ENCODE data around the gene ANKZF1. TPM values are rescaled to one million over a fixed set of nuclear protein-coding genes. Genes with fewer than 3 reads are reported as not detected.

Gene ANKZF1
- total RNA-seq, 1 donor from 2014 or later, result 44.8 TPM

DNA sequence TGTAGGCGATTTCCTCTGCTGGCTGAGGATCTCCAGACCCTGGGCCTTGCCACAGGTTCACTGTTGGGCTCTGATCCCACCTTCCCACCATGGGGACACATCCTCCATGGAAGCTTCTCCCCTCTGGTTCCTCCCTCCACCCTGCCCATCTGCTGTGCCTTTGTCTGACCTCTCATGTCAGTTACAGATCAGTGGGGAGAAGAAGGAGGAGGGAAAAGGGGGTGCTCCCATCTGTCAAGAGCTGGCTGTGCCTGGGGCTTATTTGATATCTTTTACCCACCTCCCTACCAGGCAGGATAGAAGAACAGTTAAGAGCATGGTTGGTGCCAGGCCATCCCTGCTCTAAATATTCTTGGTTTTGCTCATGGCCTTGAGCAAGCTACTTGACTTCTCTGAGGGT, 37.3 kb downstream of the ANKZF1 start:
- Mint-ChIP-seq H3K36me3 (ENCODE audit: unreplicated experiment) (no peaks in the 10 kb centered on the region), H3K27ac (ENCODE audit: unreplicated experiment) (no peak overlapping the region), H3K9me3 (ENCODE audit: unreplicated experiment) (no peaks in the 10 kb centered on the region), H3K4me3 (ENCODE audit: unreplicated experiment) (no peak overlapping the region), H3K4me1 (ENCODE audit: unreplicated experiment) (no peaks in the 10 kb centered on the region), H3K27me3 (ENCODE audit: unreplicated experiment) (peaks cover 8% of the 10 kb centered on the region)
- TF ChIP-seq, protein P1, sequence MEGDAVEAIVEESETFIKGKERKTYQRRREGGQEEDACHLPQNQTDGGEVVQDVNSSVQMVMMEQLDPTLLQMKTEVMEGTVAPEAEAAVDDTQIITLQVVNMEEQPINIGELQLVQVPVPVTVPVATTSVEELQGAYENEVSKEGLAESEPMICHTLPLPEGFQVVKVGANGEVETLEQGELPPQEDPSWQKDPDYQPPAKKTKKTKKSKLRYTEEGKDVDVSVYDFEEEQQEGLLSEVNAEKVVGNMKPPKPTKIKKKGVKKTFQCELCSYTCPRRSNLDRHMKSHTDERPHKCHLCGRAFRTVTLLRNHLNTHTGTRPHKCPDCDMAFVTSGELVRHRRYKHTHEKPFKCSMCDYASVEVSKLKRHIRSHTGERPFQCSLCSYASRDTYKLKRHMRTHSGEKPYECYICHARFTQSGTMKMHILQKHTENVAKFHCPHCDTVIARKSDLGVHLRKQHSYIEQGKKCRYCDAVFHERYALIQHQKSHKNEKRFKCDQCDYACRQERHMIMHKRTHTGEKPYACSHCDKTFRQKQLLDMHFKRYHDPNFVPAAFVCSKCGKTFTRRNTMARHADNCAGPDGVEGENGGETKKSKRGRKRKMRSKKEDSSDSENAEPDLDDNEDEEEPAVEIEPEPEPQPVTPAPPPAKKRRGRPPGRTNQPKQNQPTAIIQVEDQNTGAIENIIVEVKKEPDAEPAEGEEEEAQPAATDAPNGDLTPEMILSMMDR (IDR thresholded peaks at IDR 0.05), result no peak
- no peak for DNase-seq (ENCODE audit: extremely low spot score, unreplicated experiment)

DNA sequence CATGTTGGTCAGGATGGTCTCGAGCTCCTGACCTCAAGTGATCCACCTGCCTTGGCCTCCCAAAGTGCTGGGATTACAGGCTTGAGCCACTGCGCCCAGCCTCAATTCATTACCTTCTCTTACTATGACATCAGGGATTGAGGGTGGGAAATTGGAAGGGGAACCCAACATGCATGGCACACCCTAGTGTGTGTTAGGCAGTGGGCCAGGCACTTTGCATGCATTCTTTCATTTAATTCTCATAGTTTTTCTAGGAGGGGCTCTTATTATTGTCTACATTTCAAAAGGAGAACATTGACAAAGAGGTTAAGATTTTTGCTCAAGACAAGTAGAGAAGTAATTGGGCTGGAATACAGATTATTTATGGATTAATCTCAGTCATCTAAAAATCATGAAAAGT, 38.7 kb downstream of the ANKZF1 start:
- H3K9me3 Mint-ChIP-seq (ENCODE audit: unreplicated experiment), result no peaks in the 10 kb centered on the region
- no peaks in the 10 kb centered on the region for H3K4me1 Mint-ChIP-seq (ENCODE audit: unreplicated experiment)
- H3K27me3 Mint-ChIP-seq (ENCODE audit: unreplicated experiment), result peaks cover 4% of the 10 kb centered on the region
- TF ChIP-seq, protein P1 (IDR thresholded peaks at IDR 0.05), result no peak
- no peaks in the 10 kb centered on the region for H3K36me3 Mint-ChIP-seq (ENCODE audit: unreplicated experiment)
- no peak overlapping the region for H3K4me3 Mint-ChIP-seq (ENCODE audit: unreplicated experiment)
- H3K27ac Mint-ChIP-seq (ENCODE audit: unreplicated experiment), result no peak overlapping the region
- no peak for DNase-seq (ENCODE audit: extremely low spot score, unreplicated experiment)

DNA sequence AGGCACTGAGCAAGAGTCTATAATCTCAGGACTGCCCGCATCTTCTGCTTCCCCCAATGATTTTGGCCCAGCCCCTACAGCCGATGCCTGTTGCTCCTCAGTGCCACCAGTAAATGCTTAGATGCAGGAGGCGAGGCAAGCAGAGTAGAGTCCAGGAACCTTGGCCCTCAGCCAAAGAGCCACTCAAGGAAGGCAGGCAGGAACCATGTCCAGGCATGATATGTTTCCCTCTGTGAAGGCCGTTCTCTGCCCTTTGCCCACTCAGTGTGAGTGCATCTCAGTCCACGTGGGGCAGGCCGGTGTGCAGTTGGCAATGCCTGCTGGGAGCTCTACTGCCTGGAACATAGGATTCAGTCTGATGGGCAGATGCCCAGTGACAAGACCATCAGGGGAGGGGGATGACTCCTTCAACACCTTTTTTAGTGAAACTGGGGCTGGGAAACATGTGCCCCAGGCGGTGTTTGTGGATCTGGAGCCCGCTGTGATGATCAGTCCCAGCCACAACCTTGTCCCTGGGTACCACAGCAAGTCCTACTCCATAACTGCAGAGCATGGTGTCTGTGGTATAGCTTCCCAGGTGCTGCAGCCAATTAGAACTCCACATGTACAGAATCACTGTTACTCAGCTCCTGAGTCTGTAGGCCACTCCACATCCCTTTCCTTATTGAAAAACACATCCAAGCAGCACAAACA, 39.9 kb downstream of the ANKZF1 start:
- Mint-ChIP-seq H3K9me3 (ENCODE audit: unreplicated experiment) (no peaks in the 10 kb centered on the region), H3K4me1 (ENCODE audit: unreplicated experiment) (peaks cover 10% of the 10 kb centered on the region), H3K27ac (ENCODE audit: unreplicated experiment) (no peak overlapping the region), H3K4me3 (ENCODE audit: unreplicated experiment) (no peak overlapping the region), H3K27me3 (ENCODE audit: unreplicated experiment) (peaks cover 4% of the 10 kb centered on the region), H3K36me3 (ENCODE audit: unreplicated experiment) (no peaks in the 10 kb centered on the region)
- TF ChIP-seq, protein P1 (IDR thresholded peaks at IDR 0.05), result no peak
- DNase-seq (ENCODE audit: extremely low spot score, unreplicated experiment), result no peak

DNA sequence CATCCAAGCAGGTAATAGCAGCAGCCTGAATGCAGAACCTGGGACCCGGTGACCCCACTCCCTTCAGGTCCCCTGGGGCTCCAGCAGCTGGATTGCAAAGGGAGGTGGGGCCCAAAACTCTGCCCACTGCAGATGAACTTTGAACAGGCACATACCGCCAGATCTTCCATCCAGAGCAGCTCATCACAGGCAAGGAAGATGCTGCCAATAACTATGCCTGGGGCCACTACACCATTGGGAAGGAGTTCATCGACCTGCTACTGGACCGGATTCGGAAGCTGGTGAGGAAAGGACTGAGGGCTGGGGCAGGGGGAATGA, 40.4 kb downstream of the ANKZF1 start:
- H3K4me1 Mint-ChIP-seq (ENCODE audit: unreplicated experiment), result peaks cover 14% of the 10 kb centered on the region
- no peak overlapping the region for H3K27ac Mint-ChIP-seq (ENCODE audit: unreplicated experiment)
- TF ChIP-seq, protein P1 (IDR thresholded peaks at IDR 0.05), result no peak
- no peaks in the 10 kb centered on the region for H3K27me3 Mint-ChIP-seq (ENCODE audit: unreplicated experiment)
- H3K36me3 Mint-ChIP-seq (ENCODE audit: unreplicated experiment), result no peaks in the 10 kb centered on the region
- H3K9me3 Mint-ChIP-seq (ENCODE audit: unreplicated experiment), result no peaks in the 10 kb centered on the region
- DNase-seq (ENCODE audit: extremely low spot score, unreplicated experiment), result no peak
- no peak overlapping the region for H3K4me3 Mint-ChIP-seq (ENCODE audit: unreplicated experiment)

DNA sequence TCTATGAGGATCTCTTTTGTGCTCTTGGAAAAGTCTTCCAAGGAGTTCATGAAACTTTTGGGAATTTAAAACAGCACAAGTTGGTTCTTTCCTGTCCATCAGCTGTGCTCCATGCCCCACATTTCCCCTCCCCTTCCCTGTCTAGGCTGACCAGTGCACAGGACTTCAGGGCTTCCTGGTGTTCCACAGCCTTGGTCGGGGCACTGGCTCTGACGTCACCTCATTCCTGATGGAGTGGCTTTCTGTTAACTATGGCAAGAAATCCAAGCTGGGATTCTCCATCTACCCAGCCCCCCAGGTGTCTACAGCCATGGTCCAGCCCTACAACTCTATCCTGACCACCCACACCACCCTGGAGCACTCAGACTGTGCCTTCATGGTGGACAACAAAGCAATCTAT, 41.4 kb downstream of the ANKZF1 start:
- DNase-seq (ENCODE audit: extremely low spot score, unreplicated experiment), result no peak
- Mint-ChIP-seq H3K4me3 (ENCODE audit: unreplicated experiment) (no peak overlapping the region), H3K27ac (ENCODE audit: unreplicated experiment) (no peak overlapping the region)

More for the DNA sequence above, 41.4 kb downstream of the ANKZF1 start:
- H3K9me3 Mint-ChIP-seq (ENCODE audit: unreplicated experiment), result no peaks in the 10 kb centered on the region
- H3K36me3 Mint-ChIP-seq (ENCODE audit: unreplicated experiment), result no peaks in the 10 kb centered on the region
- TF ChIP-seq, protein P1 (IDR thresholded peaks at IDR 0.05), result no peak
- H3K4me1 Mint-ChIP-seq (ENCODE audit: unreplicated experiment), result peaks cover 14% of the 10 kb centered on the region
- no peaks in the 10 kb centered on the region for H3K27me3 Mint-ChIP-seq (ENCODE audit: unreplicated experiment)
